Activated B cell treated with CpG ODN at 0.5 μM for 24 hours (primary cell): ENCODE measurements around the gene MACROD2. TPM values are rescaled to one million over a fixed set of nuclear protein-coding genes. Genes with fewer than 3 reads are reported as not detected.

Source experiments
- ATAC-seq: fragments of 200-7000 bp; cut with Tn5 transposase; one replicate; pipeline ENCODE4 v1.10.0; 2021; ENCODE audit warnings: low read depth, mild to moderate bottlenecking, moderate library complexity
- CTCF ChIA-PET: fragments of 350-600 bp; sonication (Branson Sonifier 250); formaldehyde crosslinking; loops from one replicate; lab custom pipeline; 2021; ENCODE audit warnings: antibody characterized with exemption; lab: Charles Lee
- POLR2A ChIA-PET: fragments of 350-600 bp; sonication (Branson Sonifier 250); formaldehyde crosslinking; loops from one replicate; lab custom pipeline; 2021; ENCODE audit warnings: antibody characterized with exemption; lab: Charles Lee
- DNase-seq: peaks from one replicate; pipeline ENCODE4 v3.0.0; 2022
- H3K27ac Mint-ChIP-seq: one replicate; pipeline ENCODE4 v1.8.0; 2020; ENCODE audit warnings: mixed read lengths
- H3K27me3 Mint-ChIP-seq: one replicate; pipeline ENCODE4 v1.8.0; 2021; ENCODE audit warnings: mixed read lengths
- H3K36me3 Mint-ChIP-seq: one replicate; pipeline ENCODE4 v1.8.0; 2021; ENCODE audit warnings: low read depth, mixed read lengths
- H3K4me1 Mint-ChIP-seq: one replicate; pipeline ENCODE4 v1.8.0; 2021; ENCODE audit warnings: mixed read lengths
- H3K4me3 Mint-ChIP-seq: one replicate; pipeline ENCODE4 v1.8.0; 2020; ENCODE audit warnings: mild to moderate bottlenecking, mixed read lengths
- H3K9me3 Mint-ChIP-seq: one replicate; pipeline ENCODE4 v1.8.0; 2020; ENCODE audit warnings: mixed read lengths
- CTCF ChIP-seq: fragments of 200-600 bp; IDR thresholded peaks from one replicate; pipeline ENCODE4 v1.8.0; 2022; ENCODE audit warnings: antibody characterized with exemption, mild to moderate bottlenecking
- intact Hi-C: fragments of 100-400 bp; cut with micrococcal nuclease; formaldehyde crosslinking; loops from one replicate; pipeline ENCODE4 v1.15.1; 2024
- total RNA-seq: library from RNA; stranded (reverse); gene quantifications from 2 replicates; pipeline ENCODE4 v1.2.3, GENCODE V29; 2022

MACROD2 gene
- total RNA-seq, 1 donor from 2014 or later = 55.1 TPM

DNA sequence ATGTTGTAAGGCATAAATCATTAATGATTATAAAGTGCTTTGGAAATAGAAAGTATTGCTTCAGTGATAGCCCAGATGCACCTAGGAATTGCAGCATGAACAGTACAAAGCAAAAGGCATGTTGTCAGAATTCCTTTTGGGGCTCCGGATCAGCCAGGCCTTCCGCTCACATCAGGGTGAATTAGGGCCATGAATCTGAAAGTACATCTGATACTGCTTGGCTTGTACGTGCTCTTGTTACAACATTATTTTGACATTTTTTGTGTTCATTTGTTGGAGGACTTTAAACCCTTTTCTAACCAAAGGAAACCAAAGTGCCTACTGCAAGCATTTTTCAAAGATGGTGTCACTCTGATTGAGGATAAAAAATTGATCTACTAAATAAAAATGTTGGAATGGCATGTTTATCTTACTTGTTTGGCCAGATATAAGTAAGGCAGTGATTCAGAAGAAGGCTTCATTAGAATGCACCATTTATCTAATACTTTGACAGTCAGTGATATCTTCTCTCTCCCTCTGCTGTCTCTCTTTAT is 1347.7 kb downstream of the MACROD2 start:
- ATAC-seq (no peak), DNase-seq (no peak)
- Mint-ChIP-seq H3K27me3 (no peaks in the 10 kb centered on the region), H3K4me3 (no peak overlapping the region), H3K27ac (no peak overlapping the region), H3K36me3 (peaks cover 3% of the 10 kb centered on the region), H3K4me1 (no peaks in the 10 kb centered on the region), H3K9me3 (no peaks in the 10 kb centered on the region)
- ChIA-PET CTCF (no interaction called here), POLR2A (no interaction called here)
- intact Hi-C loops = no loop called here
- TF ChIP-seq CTCF = no peak

DNA sequence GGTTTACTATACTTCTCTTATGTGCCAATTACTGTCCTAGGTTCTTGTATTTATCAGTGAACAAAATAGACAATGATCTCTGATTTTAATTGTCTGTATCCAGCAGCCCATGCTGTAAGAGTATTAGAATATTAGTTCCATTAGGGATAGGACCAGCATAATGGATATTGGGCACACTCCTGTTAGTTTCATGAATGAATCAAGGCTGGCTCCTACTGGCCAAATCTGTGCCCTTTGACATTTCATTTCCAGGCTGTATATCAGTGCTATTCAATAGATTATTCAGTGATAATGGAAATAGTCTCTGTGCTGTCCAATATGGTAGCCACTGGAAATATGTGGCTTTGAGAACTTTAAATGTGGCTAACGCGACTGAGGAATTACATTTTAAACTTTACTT is 1350.0 kb downstream of the MACROD2 start:
- H3K4me3 Mint-ChIP-seq = no peak overlapping the region
- H3K27me3 Mint-ChIP-seq = no peaks in the 10 kb centered on the region
- ChIA-PET CTCF (interaction anchor here (1.1 to 1.2 kb wide), 2 partner anchors 12 to 1008 kb away, joined by 4 to 6 read pairs; partner anchors contain the start of gene FLRT3), POLR2A (no interaction called here)
- DNase-seq = no peak
- H3K36me3 Mint-ChIP-seq = peaks cover 3% of the 10 kb centered on the region
- H3K9me3 Mint-ChIP-seq = no peaks in the 10 kb centered on the region
- no peak for ATAC-seq
- intact Hi-C loops = loop anchor here (5.0 kb wide), 1 partner anchor 1008 kb away; the partner anchor contains the start of gene FLRT3
- no peak for TF ChIP-seq CTCF
- no peak overlapping the region for H3K27ac Mint-ChIP-seq
- peaks cover 6% of the 10 kb centered on the region for H3K4me1 Mint-ChIP-seq

- Mint-ChIP-seq H3K27me3 (no peaks in the 10 kb centered on the region), H3K36me3 (no peaks in the 10 kb centered on the region), H3K4me1 (peaks cover 6% of the 10 kb centered on the region), H3K27ac (no peak overlapping the region), H3K4me3 (no peak overlapping the region), H3K9me3 (no peaks in the 10 kb centered on the region)
- CTCF ChIA-PET = no interaction called here
- ATAC-seq = no peak
- intact Hi-C loops = loop anchor here (5.0 kb wide), 1 partner anchor 1009 kb away; the partner anchor contains the start of gene FLRT3
- POLR2A ChIA-PET = no interaction called here
- no peak for DNase-seq
- no peak for TF ChIP-seq CTCF
Measured at GRCh38 chr20:15346657-15347280, 1351.5 kb downstream of the MACROD2 start.

- Mint-ChIP-seq H3K4me3 (no peak overlapping the region), H3K27ac (no peak overlapping the region), H3K4me1 (no peaks in the 10 kb centered on the region), H3K36me3 (no peaks in the 10 kb centered on the region), H3K27me3 (no peaks in the 10 kb centered on the region), H3K9me3 (peaks cover 3% of the 10 kb centered on the region)
- intact Hi-C loops = no loop called here
- no peak for TF ChIP-seq CTCF
- no peak for ATAC-seq
- CTCF ChIA-PET = no interaction called here
- POLR2A ChIA-PET = no interaction called here
- no peak for DNase-seq
Measured at GRCh38 chr20:15359056-15359455, 1363.7 kb downstream of the MACROD2 start.

- no peak for DNase-seq
- Mint-ChIP-seq H3K4me1 (no peaks in the 10 kb centered on the region), H3K27ac (no peak overlapping the region), H3K9me3 (peaks cover 3% of the 10 kb centered on the region), H3K36me3 (no peaks in the 10 kb centered on the region), H3K27me3 (no peaks in the 10 kb centered on the region), H3K4me3 (no peak overlapping the region)
- no peak for TF ChIP-seq CTCF
- no peak for ATAC-seq
- intact Hi-C loops = no loop called here
- CTCF ChIA-PET = no interaction called here
- POLR2A ChIA-PET = interaction anchor here (0.6 kb wide), 1 partner anchor 47 kb away, joined by 3 read pairs; no protein-coding TSS in a partner anchor
Measured at GRCh38 chr20:15362849-15363248, 1367.5 kb downstream of the MACROD2 start.
